Lung microvascular endothelial cell (primary cell): ENCODE data around the gene CALCOCO1. TPM values are rescaled to one million over a fixed set of nuclear protein-coding genes. Genes with fewer than 3 reads are reported as not detected.
A peak's percentile ranks its signal among the peaks of the same experiment; 100 is the strongest.

Experiments used
- DNase-seq, 2 donors: peaks; one replicate each; pipeline versions ENCODE4 v3.0.0 to v3.0.0-alpha.2; 2010; ENCODE audit warnings: low read depth in 2 of 2
- total RNA-seq: library from RNA; depleted of rRNA; stranded (reverse); fragments of >200 nt; gene quantifications from 2 replicates; pipeline ENCODE4 v1.2.1, GENCODE V29; 2014

CALCOCO1 gene
- total RNA-seq, 1 donor from 2014 or later = 77.8 TPM

DNA sequence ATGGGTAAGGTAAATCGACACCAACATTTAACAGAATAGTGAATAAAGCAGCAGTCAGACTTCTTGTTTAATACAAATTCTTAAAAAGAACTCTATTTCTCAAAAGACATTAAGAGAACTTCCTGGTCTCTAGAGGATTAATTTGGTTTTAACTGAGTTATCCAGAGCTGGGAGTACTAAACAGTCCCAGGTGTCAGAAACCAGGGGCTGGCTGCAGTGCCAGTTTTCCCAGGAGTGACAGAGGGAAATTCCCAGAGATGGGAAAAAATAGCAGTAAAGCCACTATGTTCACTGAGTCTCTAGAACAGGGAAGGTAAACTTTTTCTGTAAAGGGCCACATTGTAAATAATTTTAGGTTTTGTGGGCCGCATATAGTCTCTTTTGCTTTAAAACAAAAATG is 60.2 kb downstream of the CALCOCO1 start:
- no peak for DNase-seq

DNA sequence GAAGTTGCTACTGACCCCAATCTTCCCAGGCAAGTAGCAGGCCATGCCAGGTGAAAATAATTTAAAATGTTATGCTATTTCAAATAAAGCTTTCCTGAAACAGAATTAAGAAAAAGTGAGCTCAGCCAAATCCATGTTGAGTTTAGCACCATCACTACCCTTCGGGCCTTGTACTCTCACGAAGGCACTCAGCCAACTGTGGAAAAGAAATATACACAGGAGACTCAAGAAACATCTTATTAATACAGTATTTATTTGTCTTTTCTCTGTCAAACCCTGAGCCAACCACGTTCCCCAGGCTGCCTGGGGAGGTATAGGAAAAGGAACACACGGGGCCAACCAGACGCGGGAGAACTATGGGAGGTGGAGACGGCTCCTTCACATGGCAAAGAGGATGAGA is 62.3 kb downstream of the CALCOCO1 start:
- no peak for DNase-seq

DNA sequence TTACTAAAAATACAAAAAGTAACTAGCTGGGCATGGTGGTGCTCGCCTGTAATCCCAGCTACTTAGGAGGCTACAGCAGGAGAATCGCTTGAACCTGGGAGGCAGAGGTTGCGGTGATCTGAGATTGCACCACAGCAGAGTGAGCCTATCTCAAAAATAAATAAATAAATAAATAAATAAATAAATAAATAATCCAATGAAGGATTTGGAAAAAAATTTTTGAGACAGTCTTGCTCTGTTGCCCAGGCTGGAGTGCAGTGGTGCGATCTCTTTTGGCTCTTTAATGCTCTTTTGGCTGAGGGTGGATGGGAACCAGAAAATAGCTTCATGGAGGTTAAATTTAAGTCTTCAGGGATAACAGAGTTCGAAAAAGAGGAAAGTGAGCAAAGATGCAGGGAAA is 63.1 kb downstream of the CALCOCO1 start:
- no peak for DNase-seq

DNA sequence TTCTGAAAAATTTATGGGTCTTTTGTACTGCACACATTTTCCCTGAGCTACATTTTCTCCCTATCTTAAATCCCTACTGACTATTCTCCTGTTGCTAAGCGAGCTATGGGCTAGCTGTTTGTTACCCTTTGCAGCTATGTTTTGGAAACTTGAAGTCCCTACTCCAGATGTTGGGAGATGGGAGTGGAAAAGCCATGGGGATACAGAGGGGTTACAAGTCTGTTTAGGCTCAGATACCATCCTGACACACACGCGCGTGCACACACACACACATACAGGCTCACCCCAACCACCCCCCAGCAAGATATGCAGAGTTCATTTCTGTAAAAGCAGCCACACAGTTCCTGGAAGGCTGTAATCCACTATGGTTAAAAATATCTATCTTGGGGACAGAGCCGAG is 67.2 kb downstream of the CALCOCO1 start:
- DNase-seq = peak in 1 of 2 donors; percentile 42

DNA sequence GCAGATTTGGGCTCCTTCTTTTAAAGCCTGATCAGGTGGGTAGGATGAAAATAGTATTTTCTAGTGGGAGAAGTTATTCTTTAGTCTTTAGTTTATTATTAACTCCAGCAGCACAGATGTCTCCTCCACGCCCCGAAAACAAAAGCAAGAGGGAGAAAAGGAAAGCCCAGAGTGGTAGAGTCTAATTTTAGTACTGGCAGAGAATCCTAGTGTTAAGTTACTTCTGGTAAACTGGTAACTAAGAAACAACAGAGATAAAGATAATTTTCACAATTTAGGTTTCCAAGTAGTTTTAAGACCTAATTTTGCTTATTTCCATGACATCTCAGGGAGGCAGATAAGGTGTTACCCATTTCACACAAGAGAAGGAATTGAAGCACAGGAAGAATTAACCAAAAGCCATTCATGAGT is 67.7 kb downstream of the CALCOCO1 start:
- DNase-seq = no peak

DNA sequence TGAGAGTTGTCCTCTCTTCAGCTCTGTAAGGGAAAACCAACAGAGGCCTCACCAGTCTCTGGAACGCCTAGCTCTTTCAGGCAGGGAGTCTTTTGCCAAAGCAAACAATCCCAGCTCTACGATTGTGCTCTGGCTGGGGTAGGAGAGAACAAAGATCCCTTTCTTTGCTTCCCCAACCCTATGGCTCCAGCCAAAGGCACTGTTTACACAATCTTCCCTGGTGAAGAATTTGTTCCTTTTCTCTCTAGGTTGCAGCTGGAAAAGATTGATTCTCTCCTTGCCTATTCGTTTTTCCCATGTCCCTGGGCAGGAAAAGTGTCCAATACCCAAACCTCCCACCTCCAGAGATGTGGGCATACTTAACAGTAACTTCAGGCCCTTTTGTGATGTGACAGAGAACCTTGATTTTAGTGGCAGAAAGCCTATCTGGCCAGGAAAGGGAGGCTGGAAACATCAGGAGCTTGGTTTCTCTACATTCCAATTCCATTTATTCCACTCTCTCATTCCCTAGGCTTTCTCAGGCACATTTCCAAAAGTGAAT is 68.2 kb downstream of the CALCOCO1 start:
- peak; percentile 45 to 73 for DNase-seq

Other genes starting within 250 kb of the CALCOCO1 start
- gene MAP3K12, start 228.0 kb downstream of the CALCOCO1 start, total RNA-seq = 2.4 and 5.7 TPM in 2 replicates
- 33.1 and 36.1 TPM in 2 replicates for gene TARBP2, start 226.2 kb downstream of the CALCOCO1 start, total RNA-seq
- gene NPFF, start 220.0 kb downstream of the CALCOCO1 start, total RNA-seq = not detected in 2 replicates
- gene ATF7, start 101.1 kb downstream of the CALCOCO1 start, total RNA-seq = 9.2 and 10.5 TPM in 2 replicates
- 129 and 141 TPM in 2 replicates for gene ATP5MC2, start 51.4 kb downstream of the CALCOCO1 start, total RNA-seq
- gene CISTR, start 24.5 kb upstream of the CALCOCO1 start, total RNA-seq = not detected in 2 replicates
- gene HOXC13, start 211.4 kb upstream of the CALCOCO1 start, total RNA-seq = not detected in 2 replicates
- not detected in 2 replicates for gene HOXC12, start 227.5 kb upstream of the CALCOCO1 start, total RNA-seq
- not detected in 2 replicates for gene HOXC11, start 245.7 kb upstream of the CALCOCO1 start, total RNA-seq
- gene HOTAIR, start 247.5 kb upstream of the CALCOCO1 start, total RNA-seq = not detected in 2 replicates